ENCODE measurements around the gene DESI2. TPM values are rescaled to one million over a fixed set of nuclear protein-coding genes. Genes with fewer than 3 reads are reported as not detected.
"Not testable (repeated sequence)": the region's sequence is repeated elsewhere in the genome, so short reads cannot be mapped to it uniquely, and the experiment has no call there.

Gene DESI2
- total and polyA plus RNA-seq, 2 donors: 22.1 to 83.0 TPM

DNA sequence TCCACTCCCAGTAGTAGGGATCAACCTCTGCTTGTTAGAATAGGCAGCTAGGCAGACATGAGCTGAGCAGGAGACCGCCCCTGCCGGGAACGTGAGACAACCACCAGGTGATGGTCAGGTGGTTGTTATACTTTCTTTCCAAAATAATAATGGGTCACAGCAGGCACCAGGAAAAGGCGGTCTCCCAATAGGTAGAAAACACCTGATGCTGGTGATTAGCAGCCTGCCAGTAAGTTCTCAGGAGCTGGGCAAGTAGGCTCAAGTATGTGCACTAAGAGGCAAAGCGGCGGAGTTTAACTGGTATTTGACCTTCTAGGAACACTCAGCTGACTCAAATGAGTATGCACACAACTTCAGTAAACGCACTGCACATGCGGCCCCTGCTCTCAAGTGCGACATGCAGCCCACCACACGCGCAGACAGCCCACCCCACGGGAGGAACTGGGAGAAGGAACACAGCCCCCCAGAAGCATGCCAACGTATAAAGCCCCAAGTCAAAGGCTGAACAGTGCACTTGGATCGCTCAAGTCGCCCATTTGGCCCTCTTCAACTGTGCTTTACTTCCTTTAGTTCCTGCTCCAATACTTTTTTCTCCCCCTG lies 80.0 kb downstream of the DESI2 start:
- no peaks in the 10 kb centered on the region for H3K36me3 ChIP-seq (ENCODE audit: insufficient read depth)
- no peak overlapping the region for H3K4me3 ChIP-seq (ENCODE audit: low read depth, low read length)
- no peak overlapping the region for H3K27ac ChIP-seq (ENCODE audit: low read depth)
- DNase-seq (ENCODE audit: extremely low spot score): no peak
- WGBS: 95% methylated on average over 15 of the region's 15 CpGs
- peaks cover 2% of the 10 kb centered on the region for H3K4me1 ChIP-seq (ENCODE audit: insufficient read depth)

DNA sequence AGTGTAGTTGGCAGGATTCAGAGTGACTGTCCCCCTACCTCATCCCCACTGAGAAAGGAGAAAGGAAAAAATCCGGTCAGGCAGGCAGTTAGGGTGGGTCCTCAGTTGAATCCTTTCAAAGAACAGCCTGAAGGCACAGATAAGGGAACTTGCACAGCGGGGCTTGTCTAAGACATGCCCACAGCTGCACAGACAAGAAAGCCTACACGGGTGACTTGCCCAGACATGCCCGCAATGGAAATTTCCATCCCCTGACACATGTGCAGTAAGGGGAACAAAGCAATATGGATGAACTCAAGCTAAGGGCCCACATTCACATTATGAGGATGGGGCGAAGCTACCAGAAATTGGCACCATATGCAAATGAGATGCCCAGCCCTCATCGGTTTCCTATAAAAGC lies 82.5 kb downstream of the DESI2 start:
- no peak overlapping the region for H3K27ac ChIP-seq (ENCODE audit: low read depth)
- no peak overlapping the region for H3K4me3 ChIP-seq (ENCODE audit: low read depth, low read length)
- peaks cover 2% of the 10 kb centered on the region for H3K4me1 ChIP-seq (ENCODE audit: insufficient read depth)
- no peak for DNase-seq (ENCODE audit: extremely low spot score)
- H3K36me3 ChIP-seq (ENCODE audit: insufficient read depth): no peaks in the 10 kb centered on the region
- 95% methylated on average over 6 of the region's 6 CpGs for WGBS

DNA sequence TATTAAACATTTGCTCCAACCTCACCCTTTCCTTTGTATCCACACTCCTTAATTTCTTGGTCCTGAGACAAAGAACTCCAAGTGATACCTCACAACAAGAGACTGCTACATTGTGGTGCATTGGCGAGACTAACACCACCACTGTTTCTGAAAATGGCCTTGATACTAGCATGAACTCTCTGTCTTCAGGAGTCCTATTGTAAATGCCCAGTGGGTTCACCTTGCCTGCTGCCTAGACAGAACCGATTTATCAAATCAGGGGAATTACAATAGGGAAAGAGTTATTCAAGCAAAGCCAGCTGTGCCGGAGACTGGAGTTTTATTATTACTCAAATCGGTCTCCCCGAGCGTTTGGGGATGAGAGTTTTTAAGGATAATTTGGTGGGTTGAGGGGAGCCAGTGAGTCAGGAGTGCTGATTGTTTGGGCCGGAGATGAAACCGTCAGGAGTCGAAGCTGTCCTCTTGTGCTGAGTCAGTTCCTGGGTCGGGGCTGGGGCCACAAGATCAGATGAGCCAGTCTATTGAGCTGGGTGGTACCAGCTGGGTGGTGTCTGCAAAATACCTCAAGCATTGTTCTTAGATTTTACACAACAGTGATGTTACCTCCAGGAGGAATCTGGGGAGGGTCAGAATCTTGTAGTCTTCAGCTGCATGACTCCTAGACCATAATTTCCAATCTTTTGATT lies 83.1 kb downstream of the DESI2 start:
- 92% methylated on average over 10 of the region's 10 CpGs for WGBS
- H3K36me3 ChIP-seq (ENCODE audit: insufficient read depth): no peaks in the 10 kb centered on the region
- H3K27ac ChIP-seq (ENCODE audit: low read depth): no peak overlapping the region
- no peak overlapping the region for H3K4me3 ChIP-seq (ENCODE audit: low read depth, low read length)
- no peaks in the 10 kb centered on the region for H3K4me1 ChIP-seq (ENCODE audit: insufficient read depth)
- DNase-seq (ENCODE audit: extremely low spot score): no peak

DNA sequence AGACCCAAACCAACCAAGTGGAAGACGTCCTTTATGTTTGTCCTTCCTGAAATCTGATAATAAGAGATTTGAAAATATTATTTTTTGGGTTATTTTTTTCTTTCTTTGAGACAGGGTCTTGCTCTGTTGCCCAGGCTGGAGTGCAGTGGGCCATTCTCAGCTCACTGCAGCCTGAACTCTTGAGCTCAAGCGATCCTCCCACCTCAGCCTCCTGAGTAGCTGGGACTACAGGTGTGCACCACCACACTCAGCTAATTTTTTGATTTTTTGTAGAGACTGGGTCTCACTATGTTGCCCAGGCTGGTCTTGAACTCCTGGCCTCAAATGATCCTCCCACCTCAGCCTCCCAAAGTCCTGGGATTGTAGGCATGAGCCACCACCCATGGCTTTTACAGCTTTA lies 86.2 kb downstream of the DESI2 start:
- H3K4me3 ChIP-seq (ENCODE audit: low read depth, low read length); DNase-seq (ENCODE audit: extremely low spot score); H3K36me3 ChIP-seq (ENCODE audit: insufficient read depth); H3K27ac ChIP-seq (ENCODE audit: low read depth); H3K4me1 ChIP-seq (ENCODE audit: insufficient read depth): not testable (repeated sequence)
- whole genome bisulfite sequencing: 68% methylated on average over 2 of the region's 2 CpGs

DNA sequence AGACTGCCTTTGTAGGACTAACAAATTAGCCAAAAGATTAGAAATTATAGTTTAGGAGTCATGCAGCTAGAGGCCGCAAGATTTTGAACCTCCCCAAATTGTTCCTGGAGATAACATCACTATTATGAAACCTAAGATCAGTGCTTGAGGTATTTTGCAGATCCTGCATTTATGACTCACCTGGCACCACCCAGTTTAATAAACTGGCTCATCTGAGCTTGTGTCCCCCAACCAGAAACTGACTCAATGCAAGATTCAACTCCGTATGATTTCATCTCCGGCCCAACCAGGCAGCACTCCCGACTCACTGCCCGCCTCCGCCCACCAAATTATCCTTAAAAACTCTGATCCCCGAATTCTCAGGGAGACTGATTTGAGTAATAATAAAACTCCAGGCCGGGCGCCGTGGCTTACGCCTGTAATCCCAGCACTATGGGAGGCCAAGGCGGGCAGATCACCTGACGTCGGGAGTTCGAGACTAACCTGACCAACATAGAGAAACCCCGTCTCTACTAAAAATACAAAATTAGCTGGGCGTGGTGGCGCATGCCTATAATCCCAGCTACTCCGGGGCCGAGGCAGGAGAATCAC lies 87.2 kb downstream of the DESI2 start:
- H3K4me1 ChIP-seq (ENCODE audit: insufficient read depth); H3K27ac ChIP-seq (ENCODE audit: low read depth); H3K4me3 ChIP-seq (ENCODE audit: low read depth, low read length); DNase-seq (ENCODE audit: extremely low spot score); H3K36me3 ChIP-seq (ENCODE audit: insufficient read depth): not testable (repeated sequence)
- WGBS: 91% methylated on average over 20 of the region's 20 CpGs

DNA sequence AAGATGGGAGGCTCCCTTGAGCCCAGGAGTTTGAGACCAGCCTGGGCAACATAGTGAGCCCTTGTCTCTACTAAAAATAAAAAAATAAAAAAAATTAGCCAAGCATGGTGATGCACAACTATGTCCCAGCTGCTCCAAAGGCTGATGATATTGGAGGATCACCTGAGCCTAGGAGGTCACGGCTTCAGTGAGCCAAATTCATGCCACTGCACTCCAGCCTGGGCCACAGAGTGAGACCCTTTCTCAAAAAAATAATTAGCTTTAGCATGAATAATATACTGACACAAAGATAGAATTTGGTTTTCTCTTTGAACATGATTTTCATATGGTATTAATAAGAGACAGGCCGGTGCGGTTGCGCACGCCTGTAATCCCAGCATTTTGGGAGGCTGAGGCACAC lies 88.8 kb downstream of the DESI2 start:
- H3K36me3 ChIP-seq (ENCODE audit: insufficient read depth): no peaks in the 10 kb centered on the region
- H3K4me1 ChIP-seq (ENCODE audit: insufficient read depth): no peaks in the 10 kb centered on the region
- 96% methylated on average over 5 of the region's 5 CpGs for WGBS
- no peak overlapping the region for H3K4me3 ChIP-seq (ENCODE audit: low read depth, low read length)
- H3K27ac ChIP-seq (ENCODE audit: low read depth): no peak overlapping the region
- DNase-seq (ENCODE audit: extremely low spot score): no peak

DNA sequence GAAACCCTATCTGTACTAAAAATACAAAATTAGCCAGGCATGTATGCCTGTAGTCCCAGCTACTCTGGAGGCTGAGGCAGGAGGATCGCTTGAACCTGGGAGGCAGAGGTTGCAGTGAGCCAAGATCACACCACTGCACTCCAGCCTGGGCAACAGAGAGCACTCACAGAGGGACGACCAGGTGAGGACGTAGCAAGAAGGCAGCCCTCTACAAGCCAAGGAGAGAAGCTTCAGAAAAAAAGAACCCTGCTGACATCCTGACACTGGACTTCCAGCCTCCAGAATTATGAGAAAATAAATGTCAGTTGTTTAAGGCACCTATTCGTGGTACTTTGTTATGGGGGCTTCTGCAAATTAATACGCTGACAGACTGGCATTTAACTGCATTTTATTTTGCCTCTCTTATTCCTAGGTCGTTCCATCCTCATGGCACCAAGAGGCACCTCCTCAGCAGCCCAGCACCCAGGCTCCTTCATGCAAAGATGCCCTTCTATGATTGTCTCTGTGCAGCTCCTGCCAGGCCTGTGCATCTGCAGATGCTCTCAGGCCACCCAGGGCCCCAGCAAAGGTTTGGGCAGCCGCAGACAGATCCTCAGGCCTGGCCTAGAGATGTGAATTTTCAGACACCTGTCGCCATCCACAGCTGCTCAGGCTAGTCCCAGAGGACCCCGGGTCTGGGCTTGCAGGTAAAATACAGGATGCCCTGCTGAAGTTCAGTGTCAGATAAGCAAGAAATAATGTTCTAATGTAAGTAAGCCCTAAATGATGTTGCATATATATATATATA lies 96.5 kb downstream of the DESI2 start:
- no peaks in the 10 kb centered on the region for H3K36me3 ChIP-seq (ENCODE audit: insufficient read depth)
- DNase-seq (ENCODE audit: extremely low spot score): no peak
- 95% methylated on average over 9 of the region's 9 CpGs for WGBS
- no peaks in the 10 kb centered on the region for H3K4me1 ChIP-seq (ENCODE audit: insufficient read depth)
- H3K4me3 ChIP-seq (ENCODE audit: low read depth, low read length): no peak overlapping the region
- H3K27ac ChIP-seq (ENCODE audit: low read depth): no peak overlapping the region

DNA sequence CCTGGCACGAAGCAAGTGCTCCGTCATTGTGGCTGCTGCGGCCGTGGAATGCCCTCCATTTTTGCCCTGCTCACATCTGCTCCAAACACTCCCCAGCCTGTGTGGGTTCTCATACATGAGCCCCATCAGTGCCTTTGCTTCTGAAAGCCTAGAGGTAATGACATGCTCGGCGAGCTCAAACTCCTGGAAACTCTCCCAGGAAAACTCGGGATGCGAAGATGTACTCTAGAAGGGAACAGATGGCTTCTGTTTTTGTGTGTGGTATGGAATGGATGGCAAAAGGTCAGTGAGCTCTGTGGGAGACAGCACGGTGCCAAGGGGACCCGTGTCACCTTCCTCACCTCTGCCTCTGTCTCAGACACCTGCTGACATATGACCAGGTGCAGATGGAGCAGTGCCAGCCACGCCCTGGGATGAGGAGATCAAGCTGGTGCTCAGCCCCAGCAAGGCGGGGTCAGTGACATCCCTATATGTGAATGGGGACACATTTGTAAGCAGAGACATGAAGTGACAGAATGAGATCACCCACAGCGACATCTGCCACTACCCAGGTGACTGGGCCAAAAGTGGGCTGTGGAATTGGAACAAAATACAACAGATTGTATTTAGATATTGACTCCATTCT lies 98.5 kb downstream of the DESI2 start:
- no peaks in the 10 kb centered on the region for H3K36me3 ChIP-seq (ENCODE audit: insufficient read depth)
- H3K4me1 ChIP-seq (ENCODE audit: insufficient read depth): no peaks in the 10 kb centered on the region
- H3K4me3 ChIP-seq (ENCODE audit: low read depth, low read length): no peak overlapping the region
- 79% methylated on average over 13 of the region's 13 CpGs for WGBS
- no peak overlapping the region for H3K27ac ChIP-seq (ENCODE audit: low read depth)
- DNase-seq (ENCODE audit: extremely low spot score): no peak

DNA sequence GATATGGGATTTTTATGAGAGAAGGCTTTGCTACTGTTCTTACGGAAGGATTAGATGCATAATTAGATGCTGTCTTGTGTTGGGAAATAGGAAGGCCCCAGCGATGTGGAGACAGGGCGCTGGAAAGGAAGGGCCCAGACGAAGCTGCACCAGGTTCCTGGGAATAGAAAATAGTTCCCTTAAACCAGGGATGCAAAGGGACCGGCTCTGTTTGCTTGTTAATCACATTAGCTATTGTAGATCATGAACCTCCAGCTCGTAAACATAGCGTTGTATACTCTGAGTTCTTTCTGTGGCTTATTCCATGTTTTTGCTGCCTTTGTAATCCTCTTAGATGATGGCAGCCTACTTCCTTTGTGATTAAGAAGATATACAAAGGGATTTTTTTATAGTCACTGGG lies 102.7 kb downstream of the DESI2 start:
- no peaks in the 10 kb centered on the region for H3K36me3 ChIP-seq (ENCODE audit: insufficient read depth)
- no peak overlapping the region for H3K27ac ChIP-seq (ENCODE audit: low read depth)
- no peak for DNase-seq (ENCODE audit: extremely low spot score)
- H3K4me1 ChIP-seq (ENCODE audit: insufficient read depth): no peaks in the 10 kb centered on the region
- no peak overlapping the region for H3K4me3 ChIP-seq (ENCODE audit: low read depth, low read length)
- WGBS: 79% methylated on average over 7 of the region's 7 CpGs

DNA sequence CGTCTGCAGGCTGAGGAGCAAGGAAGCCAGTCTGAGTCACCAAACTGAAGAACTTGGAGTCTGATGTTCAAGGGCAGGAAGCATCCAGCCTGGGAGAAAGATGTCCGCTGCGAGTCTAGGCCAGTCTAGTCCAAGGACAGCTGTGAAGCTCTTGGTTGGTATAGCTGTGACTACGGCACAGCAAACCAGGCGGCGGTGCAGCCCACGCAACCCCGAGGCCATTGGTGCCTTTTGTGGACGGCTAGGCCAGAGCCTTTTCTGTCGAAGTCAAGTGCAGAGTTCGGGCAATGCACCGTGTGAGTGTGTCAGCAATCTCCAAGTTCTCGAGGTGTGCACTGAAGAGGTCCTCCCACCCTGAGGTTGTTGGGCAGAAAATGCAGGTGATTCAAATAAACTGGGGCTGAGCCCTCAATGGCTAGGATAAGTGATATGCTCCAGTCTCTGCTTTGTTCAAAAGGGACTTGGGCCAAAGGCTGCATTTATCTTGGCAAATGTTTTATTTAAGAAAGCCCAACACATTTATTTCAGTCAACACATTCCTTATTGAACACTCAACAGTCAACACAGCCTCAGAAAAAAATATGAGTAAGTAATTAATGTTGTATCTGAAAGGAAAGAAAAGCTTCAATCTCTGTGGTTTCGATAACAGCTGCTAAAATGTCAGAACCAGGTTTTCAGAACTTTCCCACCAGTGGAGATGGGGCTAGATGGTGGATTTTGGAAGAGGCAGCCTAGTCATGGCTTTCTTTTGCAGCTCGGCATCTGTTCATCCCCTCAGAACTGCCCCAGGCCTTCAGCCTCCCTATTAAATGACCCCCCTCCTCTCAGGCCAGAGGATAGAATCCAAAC lies 104.4 kb downstream of the DESI2 start:
- 94% methylated on average over 15 of the region's 15 CpGs for WGBS
- Histone ChIP-seq H3K4me3 (ENCODE audit: low read depth, low read length) (no peak overlapping the region), H3K4me1 (ENCODE audit: insufficient read depth) (no peaks in the 10 kb centered on the region), H3K36me3 (ENCODE audit: insufficient read depth) (no peaks in the 10 kb centered on the region), H3K27ac (ENCODE audit: low read depth) (no peak overlapping the region)
- no peak for DNase-seq (ENCODE audit: extremely low spot score)
